ENCODE measurements around the gene EPPIN. TPM values are rescaled to one million over a fixed set of nuclear protein-coding genes. Genes with fewer than 3 reads are reported as not detected.

The EPPIN gene
- total RNA-seq, 1 experiment from 2014 or later: not detected

DNA sequence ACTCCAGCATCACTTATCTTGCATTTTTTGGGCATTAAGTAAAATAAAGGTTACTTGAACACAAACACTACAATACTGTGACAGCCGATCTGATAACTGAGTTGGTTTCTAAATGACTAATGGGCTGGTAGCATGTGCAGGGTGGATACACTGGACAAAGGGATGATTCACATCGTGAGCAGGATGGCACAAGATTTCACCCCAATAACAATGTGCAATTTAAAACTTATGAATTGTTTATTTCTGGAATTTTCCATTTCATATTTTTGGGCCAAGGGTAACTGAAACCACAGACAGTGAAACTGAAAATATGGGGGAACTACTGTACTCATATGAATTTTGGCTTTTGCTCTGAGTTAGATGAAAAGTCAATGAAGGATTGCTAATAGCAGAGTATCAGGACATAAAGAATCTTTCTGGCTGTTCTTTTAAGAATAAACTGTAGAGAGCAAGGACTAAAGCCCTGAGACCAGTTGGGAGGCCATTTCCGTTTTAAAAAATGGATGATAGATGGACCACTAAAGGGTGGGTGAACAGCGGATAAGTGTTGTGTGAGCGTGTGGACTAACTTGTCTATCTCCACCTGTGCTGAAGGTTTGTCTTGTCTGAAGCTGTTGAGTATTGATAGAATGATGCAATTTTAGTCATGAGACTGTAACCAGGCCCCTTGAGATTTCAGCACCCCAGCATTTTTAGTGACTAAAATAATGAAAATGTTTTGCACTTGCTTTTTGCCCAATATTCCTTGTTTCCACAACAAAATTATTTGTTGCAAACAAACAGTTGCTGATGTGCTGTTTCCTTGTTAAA is 40.0 kb downstream of the EPPIN start:
- Histone ChIP-seq H3K4me1 (replicated peaks; ENCODE audit: insufficient read depth) (peaks cover 45% of the 10 kb centered on the region), H3F3A (ENCODE audit: insufficient read depth, low read depth) (peaks cover 27% of the 10 kb centered on the region), H3K27me3 (ENCODE audit: insufficient read depth, low read depth) (no peaks in the 10 kb centered on the region), H2AFZ (no peak overlapping the region), H3K9me2 (ENCODE audit: insufficient read depth) (no peaks in the 10 kb centered on the region), H3K79me2 (ENCODE audit: low read depth) (no peaks in the 10 kb centered on the region), H3K4me3 (peak overlapping the region; percentile 7; the same call in 1 of the 2 replicates), H3K27ac (peak overlapping the region; percentile 95), H3K4me2 (peak overlapping the region; percentile 61), H3K9me3 (ENCODE audit: insufficient read depth, low read depth) (0 out of 2 replicates have a peak, but pooled peaks cover 3% of the 10 kb centered on the region), H3K36me3 (ENCODE audit: low read depth) (no peaks in the 10 kb centered on the region), H4K20me1 (ENCODE audit: insufficient read depth) (no peaks in the 10 kb centered on the region)
- intact Hi-C loops (cut with micrococcal nuclease; ENCODE audit: unreplicated experiment): loop anchor here (1.0 kb wide), 1 partner anchor 18 kb away; no protein-coding TSS in a partner anchor
- TF ChIP-seq, protein P1, sequence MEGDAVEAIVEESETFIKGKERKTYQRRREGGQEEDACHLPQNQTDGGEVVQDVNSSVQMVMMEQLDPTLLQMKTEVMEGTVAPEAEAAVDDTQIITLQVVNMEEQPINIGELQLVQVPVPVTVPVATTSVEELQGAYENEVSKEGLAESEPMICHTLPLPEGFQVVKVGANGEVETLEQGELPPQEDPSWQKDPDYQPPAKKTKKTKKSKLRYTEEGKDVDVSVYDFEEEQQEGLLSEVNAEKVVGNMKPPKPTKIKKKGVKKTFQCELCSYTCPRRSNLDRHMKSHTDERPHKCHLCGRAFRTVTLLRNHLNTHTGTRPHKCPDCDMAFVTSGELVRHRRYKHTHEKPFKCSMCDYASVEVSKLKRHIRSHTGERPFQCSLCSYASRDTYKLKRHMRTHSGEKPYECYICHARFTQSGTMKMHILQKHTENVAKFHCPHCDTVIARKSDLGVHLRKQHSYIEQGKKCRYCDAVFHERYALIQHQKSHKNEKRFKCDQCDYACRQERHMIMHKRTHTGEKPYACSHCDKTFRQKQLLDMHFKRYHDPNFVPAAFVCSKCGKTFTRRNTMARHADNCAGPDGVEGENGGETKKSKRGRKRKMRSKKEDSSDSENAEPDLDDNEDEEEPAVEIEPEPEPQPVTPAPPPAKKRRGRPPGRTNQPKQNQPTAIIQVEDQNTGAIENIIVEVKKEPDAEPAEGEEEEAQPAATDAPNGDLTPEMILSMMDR (conservative IDR thresholded peaks at IDR 0.05): no peak
- TF ChIP-seq EZH2 (IDR thresholded peaks at IDR 0.05; ENCODE audit: low read depth): no peak
- BruUV-seq (replicated peaks): no TSS peak
- ChIA-PET POLR2A (ENCODE audit: unreplicated experiment) (no interaction called here), CTCF (no interaction called here)
- peak in 1 of 2 experiments; percentile 86 for DNase-seq

GRCh38 chr20:45506398-45506797 is 40.8 kb downstream of the EPPIN start:
- CTCF ChIA-PET: no interaction called here
- BruUV-seq (replicated peaks): no TSS peak

DNA sequence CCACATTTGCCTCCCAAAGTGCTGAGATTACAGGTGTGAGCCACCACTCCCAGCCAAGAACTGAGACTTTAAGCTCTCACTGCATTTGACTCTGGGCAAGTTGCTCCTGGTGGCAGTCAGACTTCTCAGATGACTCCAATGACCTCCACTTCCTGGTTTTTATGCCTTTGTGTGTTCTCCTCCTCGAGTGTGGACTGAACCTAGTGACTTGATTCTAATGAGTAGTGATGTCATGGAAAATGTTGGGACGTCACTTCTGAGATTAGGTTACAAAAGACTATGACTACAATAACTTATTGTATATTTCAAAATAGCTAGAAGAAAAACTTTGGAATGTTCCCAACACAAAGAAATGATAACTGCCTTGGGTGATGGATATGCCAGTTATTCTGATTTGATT is 43.8 kb downstream of the EPPIN start:
- Histone ChIP-seq H3K27me3 (ENCODE audit: insufficient read depth, low read depth) (no peaks in the 10 kb centered on the region), H4K20me1 (ENCODE audit: insufficient read depth) (no peaks in the 10 kb centered on the region), H3K9me3 (ENCODE audit: insufficient read depth, low read depth) (no peaks in the 10 kb centered on the region), H3K4me3 (no peak overlapping the region), H3K27ac (no peak overlapping the region), H3K79me2 (ENCODE audit: low read depth) (no peaks in the 10 kb centered on the region), H3K9me2 (ENCODE audit: insufficient read depth) (no peaks in the 10 kb centered on the region), H2AFZ (no peak overlapping the region), H3K36me3 (ENCODE audit: low read depth) (no peaks in the 10 kb centered on the region), H3K4me2 (no peak overlapping the region), H3F3A (ENCODE audit: insufficient read depth, low read depth) (peaks cover 19% of the 10 kb centered on the region), H3K4me1 (replicated peaks; ENCODE audit: insufficient read depth) (peaks cover 24% of the 10 kb centered on the region)
- TF ChIP-seq, protein P1 (conservative IDR thresholded peaks at IDR 0.05): no peak
- no peak for TF ChIP-seq EZH2 (IDR thresholded peaks at IDR 0.05; ENCODE audit: low read depth)
- POLR2A ChIA-PET (ENCODE audit: unreplicated experiment): no interaction called here
- BruUV-seq (replicated peaks): no TSS peak
- intact Hi-C loops (cut with micrococcal nuclease; ENCODE audit: unreplicated experiment): no loop called here
- DNase-seq: peak in 1 of 2 experiments; percentile 38
- CTCF ChIA-PET: no interaction called here

More at GRCh38 chr20:45506398-45506797, 40.8 kb downstream of the EPPIN start:
- peaks cover 27% of the 10 kb centered on the region for H3F3A ChIP-seq (ENCODE audit: insufficient read depth, low read depth)
- H3K4me1 ChIP-seq (replicated peaks; ENCODE audit: insufficient read depth): peaks cover 45% of the 10 kb centered on the region
- DNase-seq: no peak
- no peaks in the 10 kb centered on the region for H3K79me2 ChIP-seq (ENCODE audit: low read depth)
- peak overlapping the region; percentile 95 for H3K27ac ChIP-seq
- H3K9me3 ChIP-seq (ENCODE audit: insufficient read depth, low read depth): 0 out of 2 replicates have a peak, but pooled peaks cover 3% of the 10 kb centered on the region
- no peaks in the 10 kb centered on the region for H3K36me3 ChIP-seq (ENCODE audit: low read depth)
- no peaks in the 10 kb centered on the region for H3K9me2 ChIP-seq (ENCODE audit: insufficient read depth)
- no peaks in the 10 kb centered on the region for H3K27me3 ChIP-seq (ENCODE audit: insufficient read depth, low read depth)
- intact Hi-C loops (cut with micrococcal nuclease; ENCODE audit: unreplicated experiment): no loop called here
- H2AFZ ChIP-seq: no peak overlapping the region
- H3K4me3 ChIP-seq: no peak overlapping the region
- no peaks in the 10 kb centered on the region for H4K20me1 ChIP-seq (ENCODE audit: insufficient read depth)
- peak overlapping the region; percentile 9; the same call in 1 of the 2 replicates for H3K4me2 ChIP-seq
- POLR2A ChIA-PET (ENCODE audit: unreplicated experiment): interaction anchor here (0.6 kb wide), 1 partner anchor 399 kb away, joined by 3 read pairs; no protein-coding TSS in a partner anchor
- TF ChIP-seq EZH2 (IDR thresholded peaks at IDR 0.05; ENCODE audit: low read depth): no peak
- TF ChIP-seq, protein P1 (conservative IDR thresholded peaks at IDR 0.05): no peak
